Measurements from ENCODE around the gene C10orf143.
"Not testable (repeated sequence)": the region's sequence is repeated elsewhere in the genome, so short reads cannot be mapped to it uniquely, and the experiment has no call there.

Gene C10orf143

DNA sequence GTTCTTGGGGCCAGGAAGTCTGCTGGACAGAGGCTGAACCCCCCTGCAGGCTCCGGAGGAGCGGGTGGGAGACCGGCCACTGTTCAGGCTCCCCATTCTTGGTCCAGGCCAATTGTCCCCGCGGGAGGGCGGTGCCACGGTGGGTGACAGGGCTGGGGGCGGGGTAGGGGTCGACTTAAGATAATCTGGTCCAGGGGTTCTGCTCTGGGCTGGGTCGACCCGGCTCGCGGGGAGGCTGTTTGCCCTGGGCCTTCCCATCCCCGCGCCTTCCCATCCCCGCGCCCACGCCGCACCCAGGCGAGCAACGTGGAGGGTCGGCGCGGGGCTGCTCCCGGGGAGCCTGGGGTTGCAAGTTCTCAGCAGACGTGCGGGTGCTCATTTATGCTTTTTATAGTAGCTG, 18.3 kb upstream of the C10orf143 start:
- TF ChIP-seq, protein P1, sequence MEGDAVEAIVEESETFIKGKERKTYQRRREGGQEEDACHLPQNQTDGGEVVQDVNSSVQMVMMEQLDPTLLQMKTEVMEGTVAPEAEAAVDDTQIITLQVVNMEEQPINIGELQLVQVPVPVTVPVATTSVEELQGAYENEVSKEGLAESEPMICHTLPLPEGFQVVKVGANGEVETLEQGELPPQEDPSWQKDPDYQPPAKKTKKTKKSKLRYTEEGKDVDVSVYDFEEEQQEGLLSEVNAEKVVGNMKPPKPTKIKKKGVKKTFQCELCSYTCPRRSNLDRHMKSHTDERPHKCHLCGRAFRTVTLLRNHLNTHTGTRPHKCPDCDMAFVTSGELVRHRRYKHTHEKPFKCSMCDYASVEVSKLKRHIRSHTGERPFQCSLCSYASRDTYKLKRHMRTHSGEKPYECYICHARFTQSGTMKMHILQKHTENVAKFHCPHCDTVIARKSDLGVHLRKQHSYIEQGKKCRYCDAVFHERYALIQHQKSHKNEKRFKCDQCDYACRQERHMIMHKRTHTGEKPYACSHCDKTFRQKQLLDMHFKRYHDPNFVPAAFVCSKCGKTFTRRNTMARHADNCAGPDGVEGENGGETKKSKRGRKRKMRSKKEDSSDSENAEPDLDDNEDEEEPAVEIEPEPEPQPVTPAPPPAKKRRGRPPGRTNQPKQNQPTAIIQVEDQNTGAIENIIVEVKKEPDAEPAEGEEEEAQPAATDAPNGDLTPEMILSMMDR (IDR thresholded peaks at IDR 0.05; ENCODE audit: low read length, missing control alignments): no peak
- H3K4me3 ChIP-seq (replicated peaks; ENCODE audit: low read depth, low read length): no peak overlapping the region
- no peak for DNase-seq (ENCODE audit: low read depth)

DNA sequence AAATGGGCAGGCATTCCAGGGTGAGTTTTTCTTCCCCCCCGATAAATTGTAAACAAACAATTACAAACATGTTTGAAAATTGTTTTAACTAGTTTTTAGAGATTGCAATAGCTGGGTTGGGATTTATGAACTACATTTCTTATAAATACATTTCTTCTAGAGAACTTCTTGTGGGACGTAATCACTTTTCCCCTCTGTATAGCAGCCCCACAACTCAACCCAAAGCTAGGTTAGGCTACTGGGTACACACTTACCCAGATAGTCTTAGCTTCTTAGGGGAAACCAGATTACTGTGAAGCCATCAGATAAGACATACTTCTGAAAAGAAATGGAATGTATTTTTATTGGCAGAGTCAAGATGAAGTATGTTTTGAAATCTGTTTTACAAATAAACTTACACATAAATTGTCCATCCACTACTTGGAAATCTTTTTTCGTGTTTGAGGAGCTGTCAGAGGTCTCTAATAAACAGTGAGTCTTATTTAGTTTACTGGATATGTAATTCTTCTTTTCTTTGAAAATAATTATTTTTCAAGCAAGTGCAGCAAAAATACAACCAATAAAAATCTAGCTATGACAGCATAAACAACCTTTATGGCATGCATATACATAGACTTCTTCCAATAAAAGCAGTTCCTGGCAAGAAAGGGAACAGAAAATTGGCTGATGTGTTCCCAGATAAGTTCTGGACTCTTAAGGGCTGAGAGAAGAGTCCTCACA, 17.6 kb upstream of the C10orf143 start:
- TF ChIP-seq, protein P1 (IDR thresholded peaks at IDR 0.05; ENCODE audit: low read length, missing control alignments): no peak
- H3K4me3 ChIP-seq (replicated peaks; ENCODE audit: low read depth, low read length): no peak overlapping the region
- no peak for DNase-seq (ENCODE audit: low read depth)

DNA sequence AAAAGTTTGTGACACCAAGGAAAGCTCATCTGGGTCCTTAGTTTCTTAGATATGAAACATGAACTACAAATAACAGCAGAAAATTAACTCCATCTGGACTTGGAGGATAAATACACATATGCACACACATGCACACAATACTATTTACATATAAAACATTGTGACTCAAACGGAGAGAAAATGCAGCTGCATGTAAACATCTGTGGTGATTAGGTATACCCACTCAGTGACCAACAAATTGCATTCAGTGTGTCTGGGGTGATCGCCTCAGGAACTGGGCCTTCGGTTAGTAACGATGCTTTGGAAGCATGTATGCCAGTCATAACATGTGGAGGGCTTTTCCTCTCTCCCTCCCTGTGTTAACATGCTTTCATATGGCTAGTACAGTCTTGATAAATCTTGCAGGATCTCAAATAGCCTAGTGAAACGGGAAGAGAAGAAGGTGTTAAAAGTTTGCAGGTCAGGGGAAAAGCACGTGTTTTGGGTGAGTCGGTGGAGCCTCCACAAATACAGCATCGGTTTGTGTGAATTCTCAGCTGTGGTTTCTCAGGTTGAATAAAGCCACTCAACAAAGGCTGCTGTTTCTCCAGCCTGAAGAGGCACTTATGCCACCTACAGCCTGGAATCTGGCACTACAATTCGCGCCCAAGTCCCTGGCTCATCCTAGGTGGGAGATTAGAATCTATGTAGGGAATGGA, 16.9 kb upstream of the C10orf143 start:
- TF ChIP-seq, protein P1 (IDR thresholded peaks at IDR 0.05; ENCODE audit: low read length, missing control alignments): peak; percentile 95
- peak; percentile 75 for DNase-seq (ENCODE audit: low read depth)
- H3K4me3 ChIP-seq (replicated peaks; ENCODE audit: low read depth, low read length): no peak overlapping the region

DNA sequence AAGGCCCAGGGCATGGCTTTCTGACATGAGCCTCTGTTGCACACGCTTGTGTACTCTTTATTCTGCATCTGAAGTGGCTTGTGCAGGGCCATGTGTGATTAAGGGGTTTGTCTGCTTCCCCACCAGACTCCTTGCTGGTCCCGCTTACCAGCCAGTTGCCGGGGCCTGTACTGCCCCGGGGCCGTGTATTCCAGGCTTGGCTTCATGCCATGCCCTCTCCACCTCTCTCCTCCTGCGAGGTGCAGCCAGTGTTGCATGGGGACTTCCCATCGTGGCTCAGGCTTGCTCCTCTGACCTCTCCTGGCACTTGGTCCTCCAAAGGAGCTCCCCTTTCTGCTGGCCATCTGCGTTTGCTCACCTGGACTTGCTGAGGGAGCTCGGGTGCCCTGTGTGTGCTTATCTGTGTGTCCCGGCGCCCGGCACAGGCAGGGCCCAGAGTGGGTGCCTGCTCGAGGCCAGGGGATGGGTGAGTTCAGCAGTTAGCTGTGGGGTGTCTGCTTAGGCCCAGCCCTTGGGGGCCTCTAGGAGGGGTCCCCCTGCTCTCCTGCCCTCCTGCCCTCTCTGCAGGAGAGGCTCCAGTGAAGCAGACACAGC, 11.0 kb upstream of the C10orf143 start:
- TF ChIP-seq, protein P1 (IDR thresholded peaks at IDR 0.05; ENCODE audit: low read length, missing control alignments): no peak
- no peak for DNase-seq (ENCODE audit: low read depth)
- H3K4me3 ChIP-seq (replicated peaks; ENCODE audit: low read depth, low read length): no peak overlapping the region

DNA sequence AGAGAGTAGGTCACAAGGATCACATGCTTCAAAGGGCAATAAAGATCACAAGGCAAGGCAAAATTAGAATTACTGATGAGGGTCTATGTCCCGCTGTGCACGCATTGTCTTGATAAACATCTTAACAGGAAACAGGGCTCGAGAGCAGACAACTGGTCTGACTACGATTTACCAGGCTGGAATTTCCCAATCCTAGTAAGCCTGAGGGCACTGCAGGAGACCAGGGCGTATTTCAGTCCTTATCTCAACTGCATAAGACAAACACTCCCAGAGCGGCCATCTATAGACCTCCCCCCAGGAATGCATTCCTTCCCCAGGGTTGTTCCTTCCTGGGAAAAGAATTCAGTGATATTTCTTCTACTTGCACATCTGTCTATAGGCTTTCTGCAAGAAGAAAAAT, 6.9 kb upstream of the C10orf143 start:
- not testable (repeated sequence) for DNase-seq (ENCODE audit: low read depth); H3K4me3 ChIP-seq (replicated peaks; ENCODE audit: low read depth, low read length)

DNA sequence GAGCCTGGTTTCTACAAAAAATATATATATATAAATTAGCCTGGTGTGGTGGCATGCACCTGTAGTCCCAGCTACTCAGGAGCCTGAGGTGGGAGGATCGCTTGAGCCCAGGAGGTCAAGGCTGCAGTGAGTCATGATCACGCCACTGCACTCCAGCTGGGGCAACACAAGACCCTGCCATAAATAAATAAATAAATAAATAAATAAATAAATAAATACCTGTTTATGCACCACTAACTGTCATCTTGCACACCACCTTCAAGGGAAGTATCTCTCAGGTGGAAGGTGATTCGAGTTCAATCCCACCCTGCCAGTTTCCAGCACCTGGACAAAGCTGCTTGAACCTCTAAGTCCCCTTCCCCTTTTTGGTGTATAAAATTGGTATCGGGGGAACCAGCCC, 6.3 kb upstream of the C10orf143 start:
- not testable (repeated sequence) for DNase-seq (ENCODE audit: low read depth); H3K4me3 ChIP-seq (replicated peaks; ENCODE audit: low read depth, low read length)

DNA sequence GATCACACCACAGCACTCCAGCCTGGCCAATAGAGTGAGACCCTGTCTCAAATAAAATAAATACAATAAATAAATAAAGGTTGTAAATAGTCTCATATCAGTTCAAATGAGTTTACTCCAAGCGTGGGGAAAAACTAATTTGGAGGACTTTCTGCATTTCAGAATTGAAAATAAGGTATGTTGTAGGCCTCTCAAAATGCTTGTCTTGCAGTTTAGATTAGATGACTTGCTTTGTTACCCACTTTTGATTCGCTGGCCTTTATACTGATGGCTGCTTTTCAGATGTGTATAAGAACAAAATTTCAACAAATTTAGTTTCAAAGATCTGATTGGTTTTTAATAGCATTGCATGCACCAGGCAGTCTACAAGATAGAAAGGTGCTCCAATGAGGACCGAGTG, 2.2 kb upstream of the C10orf143 start:
- no peak overlapping the region for H3K4me3 ChIP-seq (replicated peaks; ENCODE audit: low read depth, low read length)
- TF ChIP-seq, protein P1 (IDR thresholded peaks at IDR 0.05; ENCODE audit: low read length, missing control alignments): no peak
- DNase-seq (ENCODE audit: low read depth): no peak

DNA sequence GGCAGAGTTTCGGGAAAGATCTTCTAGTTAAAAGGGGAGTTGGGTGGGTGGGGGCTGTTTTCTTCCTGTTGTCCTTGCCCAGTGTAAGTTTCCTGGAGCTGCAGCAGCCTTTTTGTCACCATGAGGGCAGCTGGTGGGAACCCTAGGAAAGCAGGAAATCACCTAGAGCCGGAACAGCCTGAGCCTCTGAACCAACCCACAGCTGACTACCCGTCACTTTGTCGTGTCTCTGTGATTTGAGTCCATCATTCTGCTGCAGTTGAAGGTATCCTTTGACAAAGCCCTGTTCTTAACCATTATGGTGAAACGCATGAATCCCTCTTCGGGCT, 1.2 kb upstream of the C10orf143 start:
- TF ChIP-seq, protein P1 (IDR thresholded peaks at IDR 0.05; ENCODE audit: low read length, missing control alignments): no peak
- no peak for DNase-seq (ENCODE audit: low read depth)
- H3K4me3 ChIP-seq (replicated peaks; ENCODE audit: low read depth, low read length): peak overlapping the region; percentile 97
